ENCODE measurements around the gene PTCRA.
A peak's percentile ranks its signal among the peaks of the same experiment; 100 is the strongest.
"Not testable (repeated sequence)": the region's sequence is repeated elsewhere in the genome, so short reads cannot be mapped to it uniquely, and the experiment has no call there.

PTCRA gene

DNA sequence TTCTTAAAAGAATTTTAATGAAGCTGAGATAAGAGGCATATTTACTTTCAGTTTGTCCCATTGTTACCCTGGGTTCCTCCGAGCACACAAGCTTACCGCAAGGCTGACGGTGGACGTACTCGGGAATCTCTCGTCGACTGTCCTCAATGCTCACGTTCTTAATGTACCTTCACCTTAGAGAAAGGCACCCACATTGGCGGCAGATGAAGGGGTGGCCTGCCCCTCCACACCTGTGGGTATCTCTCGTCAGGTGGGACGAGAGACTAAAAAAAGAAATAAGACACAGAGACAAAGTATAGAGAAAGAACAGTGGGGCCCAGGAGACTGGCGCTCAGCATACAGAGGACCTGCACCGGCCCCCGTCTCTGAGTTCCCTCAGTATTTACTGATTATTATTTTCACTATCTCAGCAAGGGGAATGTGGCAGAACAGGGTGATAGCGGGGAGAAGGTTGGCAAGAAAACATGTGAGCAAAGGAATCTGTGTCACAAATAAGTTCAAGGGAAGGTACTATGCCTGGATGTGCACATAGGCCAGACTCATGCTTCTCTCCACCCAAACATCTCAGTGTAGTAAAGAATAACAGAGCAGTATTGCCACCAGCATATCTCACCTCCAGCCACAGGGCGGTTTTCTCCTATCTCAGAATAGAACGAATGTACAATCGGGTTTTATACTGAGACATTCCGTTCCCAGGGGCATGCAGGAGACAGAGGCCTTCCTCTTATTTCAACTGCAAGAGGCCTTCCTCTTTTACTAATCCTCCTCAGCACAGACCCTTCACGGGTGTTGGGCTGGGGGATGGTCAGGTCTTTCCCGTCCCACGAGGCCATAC lies 13.2 kb upstream of the PTCRA start:
- DNase-seq (ENCODE audit: low read depth), result not testable (repeated sequence)

DNA sequence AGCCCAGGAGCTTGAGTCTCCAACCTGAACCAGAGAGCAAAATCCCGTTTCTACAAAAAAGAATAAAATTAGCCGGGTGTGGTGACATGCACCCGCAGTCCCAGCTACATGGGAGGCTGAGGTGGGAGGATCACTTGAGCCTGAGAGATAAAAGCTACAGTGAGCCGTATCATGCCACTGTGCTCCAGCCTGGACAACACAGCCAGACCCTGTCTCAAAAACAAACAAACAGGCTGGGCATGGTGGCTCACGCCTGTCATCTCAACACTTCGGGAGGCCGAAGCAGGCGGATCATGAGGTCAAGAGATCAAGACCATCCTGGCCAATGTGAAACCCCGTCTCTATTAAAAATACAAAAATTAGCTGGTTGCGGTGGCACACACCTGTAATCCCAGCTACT lies 11.4 kb upstream of the PTCRA start:
- DNase-seq (ENCODE audit: low read depth), result no peak

DNA sequence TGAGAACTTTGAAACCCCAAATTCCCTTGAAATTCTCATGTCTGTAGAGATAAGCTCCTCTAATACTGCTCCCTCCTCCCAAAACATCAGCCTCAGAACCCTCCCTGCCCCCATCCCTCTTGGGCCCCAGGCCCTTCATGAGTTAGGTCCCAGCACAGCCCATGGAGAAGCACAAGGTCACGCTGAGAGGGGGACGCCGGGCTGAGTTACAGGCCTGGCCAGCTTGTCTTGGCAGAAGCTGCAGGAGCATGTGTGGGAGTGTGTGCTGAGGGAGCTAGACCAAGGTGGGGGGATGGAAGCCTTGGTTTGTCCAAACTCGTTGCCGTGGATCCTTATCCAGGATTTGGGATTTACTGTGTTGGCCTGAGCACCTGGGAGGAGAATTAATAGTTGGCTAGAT lies 8.5 kb upstream of the PTCRA start:
- DNase-seq (ENCODE audit: low read depth), result no peak

DNA sequence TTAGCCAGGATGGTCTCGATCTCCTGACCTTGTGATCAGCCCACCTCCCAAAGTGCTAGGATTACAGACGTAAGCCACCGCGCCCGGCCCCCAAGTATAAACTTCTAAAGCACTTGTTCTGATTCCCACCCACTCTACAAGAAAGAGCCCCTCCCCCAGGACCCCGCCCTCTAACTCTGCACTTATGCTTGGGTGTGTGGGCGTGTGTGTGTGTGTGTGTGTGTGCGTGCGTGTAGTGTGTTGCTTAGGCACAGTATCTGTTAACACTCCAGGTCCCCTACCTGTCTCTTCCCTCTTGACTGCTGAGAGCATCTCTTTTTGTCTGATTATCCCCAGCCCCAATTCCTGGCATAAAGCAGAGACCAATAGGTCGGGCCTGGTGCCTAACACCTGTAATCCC lies 6.0 kb upstream of the PTCRA start:
- no peak for DNase-seq (ENCODE audit: low read depth)

DNA sequence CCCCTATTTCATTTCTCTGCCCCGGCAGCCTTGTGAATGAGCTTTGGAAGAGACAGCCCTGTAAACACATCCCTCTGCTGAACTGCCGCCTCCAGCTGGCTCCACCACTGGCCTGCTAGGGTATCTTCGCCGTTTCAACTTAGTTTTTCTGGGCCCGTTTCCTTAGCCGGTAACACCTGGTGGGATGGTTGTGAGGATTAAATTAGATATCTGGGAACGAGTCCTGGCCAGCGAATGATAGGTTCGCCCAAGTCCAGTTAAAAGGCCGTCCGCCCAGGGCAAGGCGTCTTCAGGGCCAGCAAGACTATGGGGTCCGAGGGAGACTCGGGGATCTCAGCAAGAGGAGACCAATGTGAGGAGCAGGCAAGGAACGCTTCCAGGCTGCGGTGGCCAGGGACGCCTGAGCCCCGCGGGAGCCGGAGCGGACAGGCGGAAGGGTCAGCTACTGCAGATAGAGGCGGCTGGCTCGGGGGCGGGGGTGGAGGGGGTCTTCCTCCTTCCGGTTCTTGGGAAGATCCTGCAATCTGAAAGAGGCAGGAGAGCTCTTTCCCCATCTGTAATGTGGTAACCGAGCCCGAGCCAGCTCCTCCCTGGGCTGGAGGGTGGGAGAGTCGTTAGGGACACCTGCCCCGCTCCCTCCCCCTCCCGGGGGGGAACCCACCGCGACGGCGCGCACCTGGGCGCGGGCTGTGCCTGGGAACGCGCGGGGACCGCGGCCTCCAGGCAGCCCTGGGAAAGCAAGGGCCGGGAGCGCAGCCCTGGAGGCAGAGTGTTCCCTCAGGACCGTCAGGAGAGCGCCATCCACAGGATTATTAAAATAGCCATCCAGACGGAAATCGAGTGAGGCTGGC lies 4.5 kb upstream of the PTCRA start:
- no peak for DNase-seq (ENCODE audit: low read depth)

DNA sequence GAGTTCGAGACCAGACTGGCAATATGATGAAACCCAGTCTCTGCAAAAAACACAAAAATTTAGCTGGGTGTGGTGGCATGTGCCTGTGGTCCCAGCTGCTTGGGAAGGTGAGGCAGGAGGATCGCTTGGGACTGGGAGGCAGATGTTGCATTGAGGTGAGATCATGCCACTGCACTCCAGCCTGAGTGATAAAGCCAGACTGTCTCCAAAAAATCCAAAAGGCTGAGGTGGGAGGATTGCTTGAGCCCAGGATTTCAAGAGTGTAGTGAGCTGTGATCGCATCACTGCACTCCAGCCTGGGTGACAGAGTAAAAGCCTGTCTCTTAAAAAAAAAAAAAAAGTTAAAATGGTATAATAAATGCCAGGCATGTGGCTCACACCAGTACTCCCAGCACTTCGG lies 1.3 kb upstream of the PTCRA start:
- no peak for DNase-seq (ENCODE audit: low read depth)

DNA sequence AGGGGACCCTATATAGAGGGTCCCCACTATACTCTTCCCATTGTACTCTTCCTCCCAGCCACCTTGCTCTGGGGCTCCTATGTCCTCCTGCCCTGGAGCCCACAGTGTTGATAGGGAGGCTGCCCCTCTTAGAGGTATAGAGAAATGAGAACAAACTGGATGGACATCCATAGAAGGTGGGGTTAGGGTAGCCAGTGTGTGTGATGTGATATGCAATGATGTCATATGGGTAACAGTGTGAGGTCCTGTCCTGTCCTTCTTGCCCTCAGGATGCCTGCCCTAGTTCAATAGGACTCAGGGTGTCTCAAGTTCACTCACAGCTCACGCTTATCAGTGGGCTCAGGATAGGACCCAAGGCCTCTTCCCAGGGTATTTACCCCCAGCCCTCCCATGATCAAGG lies 435 bp downstream of the PTCRA start:
- no peak for DNase-seq (ENCODE audit: low read depth)

DNA sequence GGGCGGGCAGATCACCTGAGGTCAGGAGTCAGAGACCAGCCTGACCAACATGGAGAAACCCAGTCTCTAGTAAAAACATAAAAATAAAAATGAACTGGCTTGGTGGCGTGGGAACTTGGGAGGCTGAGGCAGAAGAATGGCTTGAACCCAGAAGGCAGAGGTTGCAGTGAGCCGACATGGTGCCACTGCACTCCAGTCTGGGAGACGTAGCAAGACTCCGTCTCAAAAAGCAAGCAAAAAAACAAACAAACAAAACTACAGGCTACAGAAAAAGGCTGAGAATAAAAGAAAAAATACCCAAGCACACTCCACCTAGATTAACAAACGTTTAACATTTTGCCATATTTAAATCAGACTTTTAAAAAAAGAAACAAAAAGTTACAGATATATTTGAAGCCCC lies 5.9 kb downstream of the PTCRA start:
- no peak for DNase-seq (ENCODE audit: low read depth)

DNA sequence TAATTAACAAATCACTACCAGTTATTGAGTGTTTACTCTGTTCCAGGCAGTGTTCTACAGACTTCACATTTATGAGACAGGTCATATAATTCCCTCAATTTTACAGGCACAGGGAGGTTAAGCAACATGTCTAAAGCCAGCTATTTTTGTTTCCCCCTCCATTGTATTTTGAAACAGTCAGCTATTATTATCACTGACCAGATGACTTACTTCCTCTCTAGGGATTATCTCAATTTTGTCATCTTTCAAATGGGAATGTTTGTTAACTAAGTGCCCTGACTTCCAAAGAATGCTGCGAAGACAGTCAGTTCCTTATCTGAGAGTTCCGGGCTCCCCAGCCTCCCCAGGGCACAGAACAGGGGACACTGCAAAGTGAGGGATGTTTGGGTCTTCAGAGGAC lies 7.8 kb downstream of the PTCRA start:
- no peak for DNase-seq (ENCODE audit: low read depth)

DNA sequence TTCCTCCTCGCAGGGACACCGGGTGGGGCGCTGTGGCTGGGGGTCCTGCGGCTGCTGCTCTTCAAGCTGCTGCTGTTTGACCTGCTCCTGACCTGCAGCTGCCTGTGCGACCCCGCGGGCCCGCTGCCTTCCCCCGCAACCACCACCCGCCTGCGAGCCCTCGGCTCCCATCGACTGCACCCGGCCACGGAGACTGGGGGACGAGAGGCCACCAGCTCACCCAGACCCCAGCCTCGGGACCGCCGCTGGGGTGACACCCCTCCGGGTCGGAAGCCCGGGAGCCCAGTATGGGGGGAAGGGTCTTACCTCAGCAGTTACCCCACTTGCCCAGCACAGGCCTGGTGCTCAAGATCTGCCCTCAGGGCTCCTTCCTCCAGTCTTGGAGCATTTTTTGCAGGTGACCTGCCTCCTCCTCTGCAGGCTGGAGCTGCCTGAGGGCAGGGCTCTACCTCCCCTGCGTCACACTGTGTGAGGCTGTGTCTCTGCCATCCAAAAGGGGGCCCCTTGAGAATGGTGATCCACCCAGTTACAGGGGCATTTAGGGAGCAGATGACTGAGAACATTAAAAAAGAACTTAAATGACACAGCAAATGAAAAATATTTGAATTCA lies 9.5 kb downstream of the PTCRA start:
- DNase-seq (ENCODE audit: low read depth), result no peak

DNA sequence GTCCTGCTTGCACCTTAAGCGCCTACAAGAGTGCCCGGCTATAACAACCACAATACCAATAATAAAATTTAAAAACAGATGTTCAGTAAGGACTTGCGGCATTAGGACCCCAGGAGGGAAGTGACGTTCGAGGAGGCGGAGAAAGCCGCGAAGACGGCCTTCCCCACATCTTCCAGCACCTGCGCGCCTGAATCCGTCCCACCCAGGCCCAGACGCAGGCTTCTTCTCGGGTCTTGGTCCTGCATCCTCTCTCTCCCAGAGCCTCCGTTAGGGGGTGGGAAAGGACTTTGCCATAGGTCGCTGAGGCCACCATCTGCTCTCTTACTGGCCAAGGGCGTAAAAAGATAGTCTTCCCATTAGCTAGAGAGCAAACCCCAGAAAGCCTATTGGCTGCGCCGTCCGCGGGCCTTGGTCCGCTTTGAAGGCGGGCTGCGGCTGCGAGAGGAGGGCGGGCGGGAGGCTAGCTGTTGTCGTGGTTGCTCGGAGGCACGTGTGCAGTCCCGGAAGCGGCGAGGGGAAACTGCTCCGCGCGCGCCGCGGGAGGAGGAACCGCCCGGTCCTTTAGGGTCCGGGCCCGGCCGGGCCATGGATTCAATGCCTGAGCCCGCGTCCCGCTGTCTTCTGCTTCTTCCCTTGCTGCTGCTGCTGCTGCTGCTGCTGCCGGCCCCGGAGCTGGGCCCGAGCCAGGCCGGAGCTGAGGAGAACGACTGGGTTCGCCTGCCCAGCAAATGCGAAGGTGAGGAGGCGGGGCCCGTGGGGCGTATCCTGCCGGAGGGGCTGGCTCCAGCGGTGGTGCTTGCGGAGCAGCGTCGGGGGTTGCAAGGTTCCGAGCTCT lies 13.3 kb downstream of the PTCRA start, which contains the start of gene CNPY3:
Gene CNPY3, plus strand, starts transcription at position 495 of the 835 bp plus-strand sequence. Its CDS starts 91 bp downstream, at position 586.
- DNase-seq (ENCODE audit: low read depth), result peak; percentile 89

DNA sequence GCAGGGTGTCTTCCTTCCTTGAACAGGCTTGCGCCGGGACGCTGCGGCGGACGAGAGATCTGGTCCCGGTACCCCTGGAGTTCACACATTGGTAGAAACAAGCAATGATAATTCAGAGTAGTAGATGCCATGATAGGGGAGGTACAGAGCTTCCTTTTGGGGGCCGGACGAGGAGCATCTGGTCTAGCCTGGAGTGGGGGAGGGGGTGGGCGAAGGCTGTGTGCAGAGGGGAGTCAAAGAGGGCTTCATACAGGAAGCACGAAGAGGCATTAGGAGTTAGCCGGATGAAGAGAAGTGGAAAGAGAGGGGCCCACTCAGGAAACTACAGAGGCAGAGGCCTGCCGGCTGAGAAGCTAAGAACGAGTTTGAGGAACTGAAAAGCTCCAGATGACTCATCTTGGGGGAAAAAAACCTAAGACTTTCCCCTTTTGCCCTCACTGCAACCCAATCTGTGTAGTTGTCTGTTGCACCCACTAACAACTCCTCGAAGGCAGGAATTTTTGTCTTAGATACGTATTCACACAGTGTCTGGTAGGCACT lies 14.0 kb downstream of the PTCRA start:
- peak; percentile 31 for DNase-seq (ENCODE audit: low read depth)

DNA sequence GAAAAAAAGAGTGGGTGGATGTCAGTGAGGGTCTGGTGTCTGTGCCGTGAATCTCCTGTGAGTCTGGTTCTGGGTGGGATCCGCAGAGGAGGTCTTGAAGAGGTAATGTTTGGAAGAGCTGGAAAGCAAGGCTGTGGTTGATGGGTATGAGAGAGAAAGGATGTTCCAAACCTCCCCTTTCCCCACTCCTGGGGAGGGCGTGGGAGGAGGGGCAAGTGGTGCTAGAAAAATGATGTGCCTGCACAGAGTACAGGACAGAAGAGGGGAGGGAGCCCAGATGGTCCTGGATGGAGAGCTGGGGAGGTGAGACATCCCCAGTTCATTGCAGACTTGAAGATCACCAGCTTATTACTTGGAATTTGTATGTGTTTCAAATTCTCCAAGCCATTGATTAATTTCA lies 16.6 kb downstream of the PTCRA start:
- DNase-seq (ENCODE audit: low read depth), result no peak

DNA sequence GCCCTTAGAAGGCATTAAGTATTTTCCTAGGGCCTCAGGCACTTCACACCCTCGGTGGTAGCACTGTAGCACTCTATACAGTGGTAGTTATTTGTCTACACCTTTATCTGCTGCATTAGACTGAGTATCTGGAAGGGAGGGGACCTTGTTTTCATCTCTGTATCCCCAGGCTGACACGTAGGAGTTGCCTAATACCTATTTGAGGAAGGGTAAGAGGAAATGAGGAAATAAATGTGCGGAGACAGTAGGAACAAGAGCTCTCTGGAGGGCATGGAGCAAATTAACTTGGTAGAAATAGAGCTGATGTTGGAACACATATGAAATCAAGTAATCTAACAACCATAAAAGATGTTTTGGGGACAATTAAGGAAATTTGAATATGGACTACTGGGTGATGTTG lies 17.4 kb downstream of the PTCRA start:
- no peak for DNase-seq (ENCODE audit: low read depth)

DNA sequence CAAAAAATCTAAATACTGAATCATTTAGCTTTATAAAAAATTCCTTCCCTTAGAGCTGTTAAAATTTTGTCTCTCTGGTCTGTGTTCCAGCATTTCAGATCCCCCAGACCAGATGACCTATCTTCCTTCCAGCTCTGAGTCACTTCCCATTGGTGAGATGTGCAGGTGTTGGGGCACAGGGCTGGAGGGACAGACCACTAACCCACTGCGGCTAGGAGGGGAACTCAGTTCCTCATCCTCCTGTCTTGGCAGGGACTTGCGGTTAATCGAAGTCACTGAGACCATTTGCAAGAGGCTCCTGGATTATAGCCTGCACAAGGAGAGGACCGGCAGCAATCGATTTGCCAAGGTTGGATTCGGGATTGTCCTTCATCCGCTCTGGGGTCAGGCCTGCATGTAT lies 19.5 kb downstream of the PTCRA start:
- no peak for DNase-seq (ENCODE audit: low read depth)

DNA sequence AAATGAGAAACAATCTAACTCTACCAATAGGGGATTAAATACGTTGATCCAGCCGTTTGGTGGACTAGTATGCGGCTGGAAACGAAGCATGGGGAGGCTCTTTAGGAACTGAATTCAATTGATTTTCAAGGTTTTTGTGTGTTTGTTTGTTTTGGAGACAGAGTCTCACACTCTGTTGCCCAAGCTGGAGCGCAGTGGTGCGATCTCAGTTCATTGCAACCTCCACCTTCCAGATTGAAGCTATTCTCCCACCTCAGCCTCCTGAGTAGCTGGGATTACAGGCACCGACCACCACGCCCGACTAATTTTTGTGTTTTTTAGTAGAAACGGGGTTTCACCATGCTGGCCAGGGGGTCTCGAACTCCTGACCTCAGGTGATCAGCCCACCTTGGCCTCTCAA lies 20.5 kb downstream of the PTCRA start:
- no peak for DNase-seq (ENCODE audit: low read depth)

DNA sequence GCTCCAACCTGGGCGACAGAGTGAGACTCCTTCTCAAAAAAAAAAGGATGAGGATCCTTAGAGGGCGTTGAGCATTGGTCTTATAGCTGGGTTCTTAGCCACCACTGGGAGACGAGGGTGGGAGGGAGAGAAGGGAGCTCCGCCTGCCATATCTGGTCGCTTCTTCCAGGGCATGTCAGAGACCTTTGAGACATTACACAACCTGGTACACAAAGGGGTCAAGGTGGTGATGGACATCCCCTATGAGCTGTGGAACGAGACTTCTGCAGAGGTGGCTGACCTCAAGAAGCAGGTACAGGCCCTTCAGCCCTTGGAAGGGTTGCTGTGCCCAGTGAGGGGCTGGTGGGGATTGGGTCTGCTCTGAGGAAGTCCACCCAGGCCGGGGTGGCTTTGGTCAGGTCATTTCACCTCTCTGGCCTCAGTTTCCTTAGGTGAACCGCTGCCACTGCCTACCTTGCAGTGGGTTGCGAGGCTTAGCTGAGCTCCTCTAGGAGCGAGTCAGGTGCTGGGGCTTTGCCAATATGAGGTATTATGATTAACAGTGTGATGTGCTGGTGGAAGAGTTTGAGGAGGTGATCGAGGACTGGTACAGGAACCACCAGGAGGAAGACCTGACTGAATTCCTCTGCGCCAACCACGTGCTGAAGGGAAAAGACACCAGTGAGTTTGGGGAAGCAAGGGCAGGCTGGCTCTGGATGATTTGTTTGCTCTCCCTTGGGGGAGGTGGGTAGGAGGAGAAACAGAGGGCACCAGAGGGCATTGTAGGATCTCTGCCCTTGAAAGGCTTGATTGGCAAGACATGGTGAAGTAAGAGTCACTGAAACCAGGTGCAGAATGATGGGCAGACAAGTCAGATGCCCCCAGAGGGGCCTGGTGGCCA lies 21.9 kb downstream of the PTCRA start:
- no peak for DNase-seq (ENCODE audit: low read depth)

DNA sequence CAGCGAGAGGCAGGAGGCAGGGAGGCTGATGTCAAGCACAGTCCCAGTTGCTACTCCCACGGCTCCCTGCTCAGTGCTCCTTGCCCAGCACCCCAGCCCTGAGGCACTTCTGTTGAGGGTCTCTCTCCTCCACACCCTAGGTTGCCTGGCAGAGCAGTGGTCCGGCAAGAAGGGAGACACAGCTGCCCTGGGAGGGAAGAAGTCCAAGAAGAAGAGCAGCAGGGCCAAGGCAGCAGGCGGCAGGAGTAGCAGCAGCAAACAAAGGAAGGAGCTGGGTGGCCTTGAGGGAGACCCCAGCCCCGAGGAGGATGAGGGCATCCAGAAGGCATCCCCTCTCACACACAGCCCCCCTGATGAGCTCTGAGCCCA lies 22.6 kb downstream of the PTCRA start:
- DNase-seq (ENCODE audit: low read depth), result no peak

DNA sequence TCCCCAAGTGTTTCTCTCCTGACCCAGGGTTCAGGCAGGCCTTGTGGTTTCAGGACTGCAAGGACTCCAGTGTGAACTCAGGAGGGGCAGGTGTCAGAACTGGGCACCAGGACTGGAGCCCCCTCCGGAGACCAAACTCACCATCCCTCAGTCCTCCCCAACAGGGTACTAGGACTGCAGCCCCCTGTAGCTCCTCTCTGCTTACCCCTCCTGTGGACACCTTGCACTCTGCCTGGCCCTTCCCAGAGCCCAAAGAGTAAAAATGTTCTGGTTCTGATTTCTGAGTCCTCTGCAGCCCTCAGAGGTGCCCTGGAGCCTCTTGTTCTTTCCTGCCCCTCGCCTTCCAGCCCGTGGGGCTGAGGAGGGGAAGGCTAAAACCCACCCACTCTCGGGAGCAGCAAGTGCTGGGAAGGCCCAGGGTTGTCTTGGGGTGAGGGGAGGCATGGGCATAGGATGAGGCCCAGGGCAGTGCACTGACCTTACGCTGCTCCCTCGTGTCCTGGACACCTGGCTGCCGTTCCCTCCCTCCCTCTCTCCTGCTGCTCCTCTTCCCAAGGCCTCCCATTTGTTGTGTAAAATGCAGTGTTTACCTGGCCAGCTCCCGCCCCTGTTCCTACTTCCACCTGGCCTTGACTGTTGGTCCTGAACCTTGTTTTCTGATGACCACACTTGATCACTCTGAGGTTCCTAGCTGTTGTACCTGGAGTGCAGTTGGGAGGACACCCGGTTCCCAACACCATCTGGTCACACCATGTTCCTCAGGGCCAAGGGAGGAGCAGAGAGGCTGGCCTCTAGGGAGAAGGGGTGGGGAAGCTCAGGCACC lies 23.3 kb downstream of the PTCRA start:
- no peak for DNase-seq (ENCODE audit: low read depth)

DNA sequence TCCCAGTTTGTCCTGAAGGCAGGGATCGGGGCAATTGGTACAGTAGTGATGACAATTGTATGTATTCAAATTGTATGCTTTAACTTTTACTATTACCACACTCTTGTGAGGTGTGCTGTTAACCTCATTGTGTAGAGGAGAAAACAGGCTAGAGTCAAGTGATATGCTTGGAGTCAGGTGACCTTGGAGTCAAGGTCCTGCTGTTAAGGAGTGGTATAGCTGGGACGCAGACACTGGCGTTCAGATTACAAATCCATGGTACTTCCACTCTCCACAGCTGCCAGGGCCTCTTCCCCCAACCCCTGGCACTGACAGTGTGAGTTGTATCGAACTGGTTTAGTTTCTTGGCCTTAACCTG lies 23.9 kb downstream of the PTCRA start:
- no peak for DNase-seq (ENCODE audit: low read depth)

All from activated gamma-delta T cell treated with anti-CD3 and anti-CD28 coated beads, Interleukin-2, amount 50 U/mL, for 16 hours (primary cell).